GM13977 (cell line): ENCODE measurements around the gene AP3B1.

Experiments
- DNase-seq: peaks from one replicate; pipeline ENCODE4 v3.0.0; 2012; ENCODE audit warnings: low spot score
- CTCF ChIP-seq: IDR thresholded peaks from 2 replicates; pipeline ENCODE4 v1.5.1; 2012; ENCODE audit warnings: mild to moderate bottlenecking, control low read depth; ENCODE audit not compliant: insufficient read depth; ENCODE audit errors: extremely low read depth, missing control alignments
- in situ Hi-C: fragments of 300-500 bp; cut with MboI; formaldehyde crosslinking; loops from one replicate; pipeline ENCODE4 v1.12.0; 2022; ENCODE audit warnings: low sequenced_read_pairs, low pct_unique_long_range_greater_than_20kb, mixed read lengths, inconsistent platforms; ENCODE audit not compliant: unreplicated experiment

AP3B1 gene

GRCh38 chr5:78232163-78232562 lies 62.3 kb downstream of the AP3B1 start:
- no peak for TF ChIP-seq CTCF
- DNase-seq = no peak
- in situ Hi-C loops = no loop called here

GRCh38 chr5:78224358-78224757 lies 70.1 kb downstream of the AP3B1 start:
- DNase-seq = no peak
- TF ChIP-seq CTCF = no peak
- in situ Hi-C loops = no loop called here

- in situ Hi-C loops = no loop called here
- DNase-seq = peak; percentile 55
- peak; percentile 29 for TF ChIP-seq CTCF
These were observed 72.5 kb downstream of the AP3B1 start for GRCh38 chr5:78221964-78222451.

GRCh38 chr5:78221467-78221866 lies 73.0 kb downstream of the AP3B1 start:
- in situ Hi-C loops = no loop called here
- DNase-seq = no peak
- no peak for TF ChIP-seq CTCF

- in situ Hi-C loops = no loop called here
- DNase-seq = no peak
- no peak for TF ChIP-seq CTCF
These were observed 78.5 kb downstream of the AP3B1 start for GRCh38 chr5:78215972-78216371.

GRCh38 chr5:78215565-78215964 lies 78.9 kb downstream of the AP3B1 start:
- in situ Hi-C loops = no loop called here
- no peak for TF ChIP-seq CTCF
- no peak for DNase-seq

GRCh38 chr5:78213799-78214198 lies 80.7 kb downstream of the AP3B1 start:
- no peak for DNase-seq
- in situ Hi-C loops = no loop called here
- TF ChIP-seq CTCF = no peak
